ENCODE measurements around the gene CD200. TPM values are rescaled to one million over a fixed set of nuclear protein-coding genes. Genes with fewer than 3 reads are reported as not detected.

CD200 gene
- total and polyA plus RNA-seq, 2 experiments from 2014 or later: 51.9 to 65.0 TPM

GRCh38 chr3:112375117-112375516, 42.2 kb downstream of the CD200 start:
- Mint-ChIP-seq H3K4me1 (peaks cover 23% of the 10 kb centered on the region), H3K4me3 (no peak overlapping the region), H3K36me3 (ENCODE audit: low read depth) (no peaks in the 10 kb centered on the region), H3K27ac (no peak overlapping the region), H3K9me3 (no peaks in the 10 kb centered on the region), H3K27me3 (ENCODE audit: insufficient read depth, low read depth, poor library complexity) (no peaks in the 10 kb centered on the region)
- Histone ChIP-seq H4K20me1 (replicated peaks; ENCODE audit: insufficient read depth) (no peaks in the 10 kb centered on the region), H3F3A (replicated peaks; ENCODE audit: low read depth) (no peaks in the 10 kb centered on the region), H3K36me3 (ENCODE audit: insufficient read depth) (no peaks in the 10 kb centered on the region), H3K4me3 (no peak overlapping the region), H3K4me1 (ENCODE audit: insufficient read depth) (peaks cover 19% of the 10 kb centered on the region), H3K27me3 (ENCODE audit: insufficient read depth) (no peaks in the 10 kb centered on the region), H3K4me2 (no peak overlapping the region), H3K79me2 (replicated peaks; ENCODE audit: insufficient read depth) (no peaks in the 10 kb centered on the region), H3K27ac (ENCODE audit: low read depth) (no peak overlapping the region), H3K9me2 (ENCODE audit: insufficient read depth) (peaks cover 6% of the 10 kb centered on the region; the same call in 1 of the 2 replicates), H2AFZ (no peak overlapping the region)
- TF ChIP-seq NANOG (IDR thresholded peaks at IDR 0.05; ENCODE audit: borderline replicate concordance): no peak
- TF ChIP-seq EZH2 (IDR thresholded peaks at IDR 0.05; ENCODE audit: low read depth, unreplicated experiment): no peak
- TF ChIP-seq CREB1 (CRISPR knock-in tag; IDR thresholded peaks at IDR 0.05; ENCODE audit: low read depth): no peak
- TF ChIP-seq STAT1 (IDR thresholded peaks at IDR 0.05; ENCODE audit: unreplicated experiment): no peak
- no peak for TF ChIP-seq ZNF331 (CRISPR knock-in tag; IDR thresholded peaks at IDR 0.05; ENCODE audit: low read depth)
- no peak for TF ChIP-seq POLR2AphosphoS5 (IDR thresholded peaks at IDR 0.05; ENCODE audit: low read depth)
- TF ChIP-seq REST (IDR thresholded peaks at IDR 0.05; ENCODE audit: unreplicated experiment): no peak
- no peak for TF ChIP-seq ZNF462 (CRISPR knock-in tag; IDR thresholded peaks at IDR 0.05)
- no peak for TF ChIP-seq JUNB (IDR thresholded peaks at IDR 0.05; ENCODE audit: unreplicated experiment)
- no peak for TF ChIP-seq ZNF114 (CRISPR knock-in tag; IDR thresholded peaks at IDR 0.05)
- no peak for DNase-seq (ENCODE audit: low spot score)
- no peak for ATAC-seq
